Neural progenitor cell (in vitro differentiated cells): ENCODE data around the gene SOCS3.
"Not testable (repeated sequence)": the region's sequence is repeated elsewhere in the genome, so short reads cannot be mapped to it uniquely, and the experiment has no call there.

ENCODE experiments used
- EZH2 ChIP-seq: fragments of 200-600 bp; sonication (generic); IDR thresholded peaks from 2 replicates; pipeline ENCODE4 v1.6.1; 2017; ENCODE audit warnings: antibody characterized with exemption, mild to moderate bottlenecking, moderate library complexity
- TF ChIP-seq, protein P1 (sequence below): fragments of 200-600 bp; sonication (generic); IDR thresholded peaks from 2 replicates; pipeline ENCODE4 v1.5.1; 2017; ENCODE audit warnings: antibody characterized with exemption, mild to moderate bottlenecking

GRCh38 chr17:78331355-78331754 lies 28.5 kb downstream of the SOCS3 start:
- TF ChIP-seq, protein P1, sequence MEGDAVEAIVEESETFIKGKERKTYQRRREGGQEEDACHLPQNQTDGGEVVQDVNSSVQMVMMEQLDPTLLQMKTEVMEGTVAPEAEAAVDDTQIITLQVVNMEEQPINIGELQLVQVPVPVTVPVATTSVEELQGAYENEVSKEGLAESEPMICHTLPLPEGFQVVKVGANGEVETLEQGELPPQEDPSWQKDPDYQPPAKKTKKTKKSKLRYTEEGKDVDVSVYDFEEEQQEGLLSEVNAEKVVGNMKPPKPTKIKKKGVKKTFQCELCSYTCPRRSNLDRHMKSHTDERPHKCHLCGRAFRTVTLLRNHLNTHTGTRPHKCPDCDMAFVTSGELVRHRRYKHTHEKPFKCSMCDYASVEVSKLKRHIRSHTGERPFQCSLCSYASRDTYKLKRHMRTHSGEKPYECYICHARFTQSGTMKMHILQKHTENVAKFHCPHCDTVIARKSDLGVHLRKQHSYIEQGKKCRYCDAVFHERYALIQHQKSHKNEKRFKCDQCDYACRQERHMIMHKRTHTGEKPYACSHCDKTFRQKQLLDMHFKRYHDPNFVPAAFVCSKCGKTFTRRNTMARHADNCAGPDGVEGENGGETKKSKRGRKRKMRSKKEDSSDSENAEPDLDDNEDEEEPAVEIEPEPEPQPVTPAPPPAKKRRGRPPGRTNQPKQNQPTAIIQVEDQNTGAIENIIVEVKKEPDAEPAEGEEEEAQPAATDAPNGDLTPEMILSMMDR = not testable (repeated sequence)
- TF ChIP-seq EZH2 = not testable (repeated sequence)
